Suppressor macrophage treated with lipopolysaccharide for 4 hours (primary cell): ENCODE measurements around the gene LMNA.
"Not testable (repeated sequence)": the region's sequence is repeated elsewhere in the genome, so short reads cannot be mapped to it uniquely, and the experiment has no call there.

Experiments
- DNase-seq: peaks from one replicate; pipeline ENCODE4 v3.0.0-alpha.2; 2020

Gene LMNA

DNA sequence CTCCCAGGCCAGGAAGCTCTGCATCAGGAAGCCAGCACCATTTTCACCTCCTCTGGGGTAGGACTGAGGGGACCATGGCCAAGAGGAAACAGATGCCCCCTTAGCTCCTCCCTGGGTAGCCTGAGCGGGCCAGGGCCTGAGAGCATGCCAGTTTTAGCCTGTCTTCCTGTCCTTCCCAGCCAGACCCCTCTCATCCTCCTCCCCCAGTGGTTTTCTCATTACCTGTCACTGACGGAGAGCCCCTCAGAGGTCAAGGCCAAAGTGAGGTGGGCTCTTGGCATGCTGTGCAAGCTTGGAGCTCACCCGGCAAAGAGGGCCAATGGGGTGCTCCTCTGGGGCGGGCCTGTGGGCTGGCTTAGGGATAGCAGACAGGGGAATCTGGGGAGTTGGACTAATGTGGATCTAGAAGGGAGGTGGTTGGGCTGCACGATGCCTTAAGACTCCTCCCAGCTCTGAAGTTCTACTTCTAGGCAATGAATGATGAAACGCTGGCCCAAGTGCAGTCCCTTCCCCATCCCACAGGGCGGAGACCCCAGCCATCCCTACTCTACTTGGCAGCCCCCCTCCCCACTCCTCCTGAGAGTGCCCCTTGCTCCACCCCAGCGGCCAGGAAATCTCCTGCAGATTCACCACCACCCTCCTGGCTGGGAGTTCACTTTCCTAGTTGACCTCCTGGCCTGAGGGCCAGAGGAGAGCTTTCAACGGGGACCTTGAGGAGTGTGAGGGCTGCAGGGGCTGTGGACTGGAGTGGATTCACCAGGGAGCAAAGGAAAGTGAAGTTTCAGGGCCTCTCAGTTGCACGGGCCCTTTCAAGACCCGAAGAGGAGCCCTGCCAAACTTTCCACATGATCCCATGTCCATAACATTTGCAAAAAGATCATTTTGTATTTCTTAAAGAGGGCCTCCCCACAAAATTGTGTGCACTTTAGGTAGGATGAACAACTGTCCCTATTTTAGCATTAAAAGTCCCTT is 9.4 kb upstream of the LMNA start:
- DNase-seq = no peak

DNA sequence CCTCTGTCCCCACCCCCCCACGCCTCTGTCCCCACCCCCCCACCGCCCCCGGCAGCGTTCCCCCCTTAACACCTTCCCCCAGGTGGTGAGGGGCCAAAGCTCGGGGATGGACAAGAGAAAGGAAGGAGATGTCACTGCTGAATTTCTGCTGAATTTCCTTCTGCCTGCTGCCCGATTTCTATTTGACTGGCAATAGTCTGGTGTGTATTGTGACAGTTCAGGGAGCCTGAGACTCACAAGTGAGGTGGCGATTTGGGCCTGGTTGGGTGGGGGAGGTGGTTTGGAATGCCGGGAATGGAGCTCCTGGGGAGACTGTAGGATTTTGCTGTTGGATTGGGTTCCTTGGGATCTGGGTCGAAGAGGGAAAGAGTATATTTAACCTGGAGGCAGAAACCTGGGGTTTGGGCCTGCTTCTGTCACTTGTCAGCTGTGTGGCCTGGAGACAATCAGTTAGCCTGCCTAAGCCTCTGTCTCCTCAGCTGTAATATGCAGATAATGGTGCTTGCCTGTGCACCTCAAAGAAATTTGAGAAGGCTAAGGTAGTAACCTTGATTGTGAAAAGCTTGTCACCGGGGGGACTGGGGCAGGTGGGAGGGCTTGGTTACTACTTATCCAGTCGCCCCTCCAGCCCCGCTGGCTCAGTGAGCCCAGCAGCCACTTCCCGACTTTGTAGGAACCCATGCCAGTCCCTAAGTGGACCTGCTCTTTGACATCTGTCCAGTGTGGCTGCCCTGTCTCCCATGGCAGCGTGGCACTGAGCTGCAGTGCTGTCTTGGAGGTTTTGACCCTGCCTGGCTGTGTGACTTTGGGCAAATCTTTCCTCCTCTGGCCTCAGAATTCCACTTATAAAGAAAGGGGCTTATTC is 7.7 kb upstream of the LMNA start:
- DNase-seq = peak; percentile 60

DNA sequence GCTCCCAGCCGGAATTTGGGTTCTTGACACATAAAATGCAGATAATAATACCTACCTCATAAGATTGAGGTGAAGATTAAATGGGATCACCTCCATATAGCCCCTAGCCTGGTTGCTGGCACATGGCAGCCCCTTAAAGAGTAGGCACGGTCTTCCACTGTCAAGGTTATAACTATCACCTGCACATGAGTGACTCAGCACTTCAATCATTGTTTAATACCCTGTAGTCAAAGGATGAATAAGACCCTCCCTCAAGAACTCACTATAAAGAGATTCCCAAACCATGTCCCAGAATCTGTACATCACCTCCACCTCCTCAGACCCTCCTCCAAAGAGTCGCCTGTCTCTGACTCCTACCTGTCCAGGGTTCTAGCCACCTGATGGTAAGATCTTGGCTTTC is 6.5 kb upstream of the LMNA start:
- DNase-seq = no peak

DNA sequence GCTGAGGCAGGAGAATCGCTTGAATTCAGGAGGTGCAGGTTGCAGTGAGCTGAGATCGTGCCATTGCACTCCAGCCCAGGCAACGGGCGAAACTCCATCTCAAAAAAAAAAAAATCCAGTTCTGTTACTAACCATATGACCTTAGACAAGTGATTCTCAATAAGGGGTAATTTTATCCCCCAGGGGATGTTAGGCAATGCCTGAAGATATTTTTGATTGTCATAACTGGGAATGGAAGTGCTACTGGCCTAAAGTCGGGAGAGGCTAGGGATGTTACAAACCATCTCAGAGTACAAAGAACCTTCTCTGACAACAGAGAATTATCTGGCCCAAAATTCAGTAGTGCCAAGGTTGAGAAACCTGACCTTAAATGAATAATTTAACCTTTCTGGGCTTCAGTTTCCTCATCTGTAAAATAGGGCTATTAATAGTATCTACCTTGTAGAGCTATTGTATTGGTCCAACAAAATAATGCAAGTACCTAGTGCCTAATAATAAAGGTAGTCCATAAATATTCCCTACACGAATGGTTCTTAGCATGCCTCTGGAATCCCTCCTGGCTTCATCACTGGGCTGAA is 5.8 kb upstream of the LMNA start:
- DNase-seq = no peak

DNA sequence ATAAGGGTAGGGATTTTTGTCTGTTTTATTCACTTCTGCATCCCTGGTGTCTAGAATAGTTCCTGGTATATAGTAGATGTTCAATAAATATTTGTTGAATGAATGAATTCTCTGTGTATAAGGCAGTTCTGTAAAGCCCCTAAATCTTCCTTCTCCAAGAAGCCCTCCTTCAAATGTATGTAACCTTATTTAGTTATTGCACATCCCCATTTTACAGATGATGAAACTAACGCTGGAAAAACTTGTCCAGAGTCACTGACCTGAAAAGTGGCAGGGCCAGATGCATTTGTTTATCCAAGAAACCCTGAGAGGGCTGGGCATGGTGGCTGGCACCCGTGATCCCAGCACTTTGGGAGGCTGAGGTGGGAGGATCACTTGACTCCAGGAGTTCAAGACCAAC is 4.3 kb upstream of the LMNA start:
- DNase-seq = no peak

DNA sequence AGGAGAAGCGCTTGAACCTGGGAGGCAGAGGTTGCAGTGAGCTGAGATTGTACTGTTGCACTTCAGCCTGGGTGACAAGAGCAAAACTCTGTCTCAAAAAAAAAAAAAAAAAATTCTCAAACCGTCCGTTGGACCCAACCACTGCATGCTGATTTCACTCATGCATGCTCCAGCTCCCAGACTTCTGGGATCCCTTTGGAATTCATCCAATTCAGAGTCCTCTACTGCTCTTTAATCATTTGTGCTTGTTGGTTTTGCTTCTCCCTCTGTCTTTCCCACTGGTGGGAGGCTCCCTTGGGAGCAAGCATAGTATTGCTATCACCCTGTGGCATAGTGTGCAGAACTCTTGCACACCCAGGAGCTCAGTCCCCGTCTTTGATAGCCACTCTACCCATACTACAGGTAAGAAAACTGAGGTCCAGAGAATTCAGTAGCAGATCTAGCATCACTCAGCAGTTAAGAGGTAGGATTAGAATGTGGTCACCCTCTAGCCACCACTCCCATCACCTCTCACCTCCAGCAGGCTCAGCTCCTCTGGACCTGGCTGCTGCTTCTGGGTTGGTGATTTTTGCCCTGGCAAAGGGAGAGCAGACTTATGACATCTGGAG is 3.1 kb upstream of the LMNA start:
- DNase-seq = no peak

DNA sequence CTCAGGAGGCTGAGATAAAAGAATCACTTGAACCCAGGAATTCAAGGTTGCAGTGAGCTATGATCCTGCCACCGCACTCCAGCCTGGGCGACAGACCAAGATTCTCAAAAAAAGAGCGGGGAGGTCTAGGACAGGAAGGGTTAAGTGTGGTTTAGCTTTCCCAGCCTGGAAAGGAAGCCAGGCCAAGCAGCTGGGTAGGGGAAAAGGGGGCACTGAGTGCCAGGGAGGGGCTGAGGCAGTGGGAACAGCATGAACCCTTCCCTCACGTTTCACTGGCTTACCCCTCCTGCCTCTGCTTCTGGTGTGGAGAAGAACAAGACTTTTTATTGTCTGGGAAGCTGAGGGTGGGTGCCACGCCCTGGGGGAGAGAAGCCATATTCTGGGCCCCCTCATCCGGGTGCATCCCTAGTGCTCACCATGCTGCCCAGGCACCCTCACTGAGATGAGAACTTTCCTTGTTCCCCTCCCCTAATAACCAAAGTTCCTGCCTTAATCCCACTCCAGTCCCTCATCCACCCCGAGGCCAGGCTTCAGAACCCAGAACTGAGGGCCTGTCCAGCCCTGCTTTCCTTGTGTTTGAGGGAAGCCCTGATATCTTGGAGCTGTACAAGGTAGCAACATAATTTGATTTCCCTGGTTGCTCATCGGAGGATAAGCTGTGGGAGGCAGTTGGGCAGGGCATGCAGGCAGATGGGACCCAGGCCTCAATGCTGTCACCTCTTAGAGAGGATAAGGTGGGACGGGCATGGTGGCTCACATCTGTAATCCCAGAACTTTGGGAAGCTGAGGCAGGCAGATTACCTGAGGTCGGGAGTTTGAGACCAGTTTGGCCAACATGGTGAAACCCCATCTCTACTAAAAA is 2.0 kb upstream of the LMNA start:
- no peak for DNase-seq

DNA sequence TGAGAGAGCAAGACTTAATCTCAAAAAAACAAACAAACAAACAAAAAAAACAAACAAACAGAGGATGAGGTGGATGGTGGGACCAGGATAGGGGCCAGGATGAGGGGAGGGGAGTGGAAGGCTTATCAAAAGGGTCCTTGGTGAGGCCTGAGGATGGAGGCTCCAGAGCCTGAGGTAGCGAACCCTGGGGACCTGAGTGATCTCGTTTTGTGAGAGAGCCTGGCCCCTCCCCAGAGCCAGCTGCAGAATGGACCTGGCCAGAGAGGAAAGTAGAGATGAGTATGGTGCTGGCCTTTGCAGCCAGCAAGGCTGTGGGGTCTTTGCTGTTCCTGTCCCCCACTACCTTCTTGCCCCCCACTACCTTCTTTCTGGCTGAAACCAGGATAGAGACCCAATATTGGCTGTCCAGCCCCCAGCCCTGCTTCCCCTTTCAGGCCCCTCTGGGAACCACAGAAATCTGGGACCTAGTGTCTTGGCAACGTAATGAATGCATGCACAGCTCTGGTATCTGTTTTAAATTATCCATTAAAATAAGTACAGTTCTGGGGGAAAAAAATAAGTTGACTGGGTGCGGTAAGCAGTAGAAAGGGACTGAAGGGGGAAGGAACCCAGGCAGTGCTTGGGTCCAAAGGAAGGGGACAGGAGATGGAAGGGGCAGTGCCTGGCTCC is 1.1 kb upstream of the LMNA start:
- no peak for DNase-seq

DNA sequence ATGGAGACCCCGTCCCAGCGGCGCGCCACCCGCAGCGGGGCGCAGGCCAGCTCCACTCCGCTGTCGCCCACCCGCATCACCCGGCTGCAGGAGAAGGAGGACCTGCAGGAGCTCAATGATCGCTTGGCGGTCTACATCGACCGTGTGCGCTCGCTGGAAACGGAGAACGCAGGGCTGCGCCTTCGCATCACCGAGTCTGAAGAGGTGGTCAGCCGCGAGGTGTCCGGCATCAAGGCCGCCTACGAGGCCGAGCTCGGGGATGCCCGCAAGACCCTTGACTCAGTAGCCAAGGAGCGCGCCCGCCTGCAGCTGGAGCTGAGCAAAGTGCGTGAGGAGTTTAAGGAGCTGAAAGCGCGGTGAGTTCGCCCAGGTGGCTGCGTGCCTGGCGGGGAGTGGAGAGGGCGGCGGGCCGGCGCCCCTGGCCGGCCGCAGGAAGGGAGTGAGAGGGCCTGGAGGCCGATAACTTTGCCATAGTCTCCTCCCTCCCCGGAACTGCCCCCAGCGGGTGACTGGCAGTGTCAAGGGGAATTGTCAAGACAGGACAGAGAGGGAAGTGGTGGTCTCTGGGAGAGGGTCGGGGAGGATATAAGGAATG is 505 bp downstream of the LMNA start:
- peak; percentile 55 for DNase-seq

DNA sequence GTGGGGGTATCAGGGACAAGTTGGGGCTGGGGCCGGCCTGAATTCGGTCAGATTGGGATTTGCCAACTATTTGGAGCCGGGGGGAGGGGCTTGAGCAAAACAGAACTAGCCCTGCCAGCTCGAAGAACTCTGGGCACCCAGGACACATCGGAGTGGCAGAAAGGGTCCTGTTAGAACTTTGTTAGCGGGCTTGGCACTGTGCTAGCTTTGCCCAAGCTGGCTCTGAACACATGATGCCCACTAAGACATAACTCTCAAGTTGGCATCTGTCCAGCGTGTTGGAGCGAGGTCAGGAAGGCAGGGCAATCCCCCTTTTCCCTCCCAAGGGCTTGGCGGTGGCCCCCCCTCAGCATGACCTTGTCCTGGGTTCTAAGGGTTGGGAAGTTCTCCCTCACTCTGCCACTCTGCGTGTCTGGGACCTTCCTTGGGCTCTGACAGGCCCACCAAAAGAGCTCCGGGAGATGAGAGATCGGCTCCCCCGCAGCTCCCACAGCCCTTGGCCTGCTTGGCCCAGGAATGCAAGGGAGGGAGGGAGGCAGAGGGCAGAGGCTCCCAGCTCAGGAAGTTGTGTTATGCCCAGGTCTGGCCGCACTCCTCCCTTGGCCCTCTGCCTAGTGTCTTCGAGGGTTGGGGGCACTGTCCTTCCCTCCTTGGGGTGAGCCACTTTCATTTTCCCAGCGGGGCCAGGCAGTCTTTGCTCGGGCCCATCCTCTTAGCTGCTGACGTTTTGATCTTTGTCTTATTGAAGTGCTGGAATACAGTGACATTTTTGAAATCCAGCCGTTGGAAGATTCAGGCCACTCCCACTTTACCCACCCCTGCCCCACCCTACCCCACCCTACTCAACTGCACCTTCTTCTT is 1.2 kb downstream of the LMNA start:
- peak; percentile 58 for DNase-seq

DNA sequence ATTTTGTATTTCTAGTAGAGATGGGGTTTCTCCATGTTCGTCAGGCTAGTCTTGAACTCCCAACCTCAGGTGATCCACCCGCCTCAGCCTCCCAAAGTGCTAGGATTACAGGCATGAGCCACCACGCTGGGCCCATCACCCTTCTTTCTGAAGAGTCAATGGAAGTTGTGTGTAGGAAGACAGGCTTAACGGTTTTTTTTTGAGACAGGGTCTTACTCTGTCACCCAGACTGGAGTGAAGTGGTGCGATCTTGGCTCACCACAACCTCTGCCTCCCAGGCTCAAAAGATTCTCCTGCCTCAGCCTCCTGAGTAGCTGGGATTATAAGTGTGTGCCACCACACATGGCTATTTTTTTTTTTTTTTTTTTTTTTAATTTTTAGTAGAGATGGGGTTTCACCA is 2.2 kb downstream of the LMNA start:
- not testable (repeated sequence) for DNase-seq

DNA sequence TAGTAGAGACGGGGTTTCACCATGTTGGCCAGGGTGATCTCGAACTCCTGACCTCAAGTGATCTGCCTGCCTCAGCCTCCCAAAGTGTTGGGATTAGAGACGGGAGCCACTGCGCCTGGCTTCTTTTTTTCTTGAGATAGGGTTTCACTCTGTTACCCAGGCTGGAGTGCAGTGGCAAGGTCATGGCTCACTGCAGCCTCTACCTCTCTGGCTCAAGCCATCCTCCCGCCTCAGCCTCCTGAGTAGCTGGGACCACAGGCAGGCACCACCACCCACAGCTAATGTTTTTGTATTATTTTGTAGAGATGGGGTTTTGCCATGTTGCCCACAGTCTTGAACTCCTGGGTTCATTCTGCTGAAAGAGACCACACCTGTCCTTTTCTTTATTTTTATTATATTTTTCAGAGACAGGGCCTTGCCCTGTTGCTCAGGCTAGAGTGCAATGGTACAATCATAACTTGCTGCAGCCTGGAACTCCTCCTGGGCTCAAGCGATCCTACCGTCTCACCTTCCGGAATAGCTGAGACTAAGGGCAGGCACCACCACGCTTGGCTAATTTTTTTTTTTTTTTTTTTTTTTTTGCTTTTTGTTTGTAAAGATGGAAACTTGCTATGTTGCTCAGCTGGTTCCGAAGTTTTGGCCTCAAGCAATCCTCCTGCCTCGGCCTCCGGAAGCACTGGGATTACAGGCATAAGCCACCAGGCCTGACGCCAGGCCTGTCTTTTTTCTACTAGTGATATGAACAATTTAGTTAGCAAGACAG is 3.1 kb downstream of the LMNA start:
- DNase-seq = no peak

DNA sequence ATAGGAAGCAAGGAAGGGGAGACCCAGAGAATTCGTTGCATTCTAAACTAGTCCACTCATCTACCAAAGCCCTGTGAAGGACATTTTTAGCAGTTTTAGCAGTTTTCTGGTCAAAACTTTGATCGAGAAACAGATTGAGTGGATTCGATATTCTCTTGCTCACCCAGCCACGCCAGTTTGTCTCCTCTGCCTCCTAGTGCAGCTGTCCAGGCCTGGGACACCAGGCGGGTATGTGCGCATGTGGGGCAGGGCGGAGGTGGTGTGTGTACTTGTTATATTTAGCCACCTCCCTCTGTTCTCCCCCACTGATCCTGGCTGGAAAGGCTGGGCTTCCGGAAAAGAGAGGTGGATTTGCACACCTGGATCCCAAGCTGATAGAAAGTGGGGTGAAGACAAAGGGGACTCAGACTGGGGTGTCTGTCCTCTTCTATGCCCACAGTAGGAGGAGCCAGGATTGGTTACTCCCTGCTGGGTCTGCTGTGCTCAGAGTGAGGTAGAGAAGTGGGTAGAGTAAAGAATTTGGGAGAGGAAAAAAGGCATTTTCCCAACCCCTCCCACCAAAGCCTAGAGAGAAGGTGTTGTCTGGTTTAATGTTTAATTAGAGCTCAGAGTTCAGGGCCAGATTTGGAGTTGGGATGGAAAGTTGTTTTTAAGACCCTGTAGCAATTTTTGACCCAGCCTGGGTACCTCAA is 3.8 kb downstream of the LMNA start:
- no peak for DNase-seq

DNA sequence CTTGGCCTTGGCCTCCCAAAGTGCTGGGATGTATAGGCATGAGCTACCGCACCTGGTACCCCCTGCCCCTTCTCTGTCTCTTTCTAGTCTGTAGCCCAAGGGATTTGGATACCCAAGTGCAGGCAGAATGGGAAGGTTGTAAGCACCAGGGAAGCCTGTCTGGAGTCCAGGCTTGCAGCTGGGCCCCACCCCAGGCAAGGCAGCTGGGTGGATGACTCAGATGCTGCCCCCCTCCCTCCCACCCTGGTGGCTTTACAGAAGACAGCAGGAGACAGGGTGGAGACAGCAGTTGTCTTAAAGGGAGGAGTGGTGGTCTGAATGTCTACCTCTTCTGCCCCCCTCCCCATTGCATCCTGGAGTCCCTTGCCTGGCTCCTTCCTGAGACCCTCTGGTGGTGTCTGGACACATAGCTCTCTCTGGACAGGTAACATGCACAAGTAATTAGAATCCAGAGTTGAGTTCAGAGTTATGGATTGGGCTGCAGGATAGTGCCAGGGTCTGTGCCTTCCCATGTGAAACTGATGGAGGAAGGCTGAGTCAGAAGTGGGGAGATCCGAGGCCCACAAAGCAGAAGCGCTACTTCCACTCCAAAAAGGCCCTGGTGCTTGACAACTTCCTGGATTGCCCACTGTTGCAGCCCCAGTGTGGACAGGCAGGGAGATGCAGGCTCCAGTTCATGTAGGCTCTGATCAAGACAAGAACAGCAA is 5.1 kb downstream of the LMNA start:
- DNase-seq = peak; percentile 92

DNA sequence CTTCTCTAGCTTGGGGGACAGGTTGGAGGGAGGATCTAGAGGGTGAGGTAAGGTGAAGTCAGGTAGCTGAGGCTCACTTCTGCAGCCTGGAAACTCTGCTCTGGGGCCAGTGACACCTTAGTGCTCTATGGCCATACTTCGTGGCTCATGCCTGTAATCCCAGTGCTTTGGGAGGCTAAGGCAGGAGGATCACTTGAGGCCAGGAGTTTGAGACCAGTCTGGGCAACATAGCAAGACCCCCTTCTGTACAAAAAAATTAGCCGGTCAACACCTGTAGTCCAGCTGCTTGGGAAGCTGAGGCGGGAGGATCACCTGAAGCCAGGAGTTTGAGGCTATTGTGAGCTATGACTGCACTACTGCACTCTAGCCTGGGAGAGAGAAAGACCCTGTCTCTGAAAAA is 5.8 kb downstream of the LMNA start:
- DNase-seq = no peak

DNA sequence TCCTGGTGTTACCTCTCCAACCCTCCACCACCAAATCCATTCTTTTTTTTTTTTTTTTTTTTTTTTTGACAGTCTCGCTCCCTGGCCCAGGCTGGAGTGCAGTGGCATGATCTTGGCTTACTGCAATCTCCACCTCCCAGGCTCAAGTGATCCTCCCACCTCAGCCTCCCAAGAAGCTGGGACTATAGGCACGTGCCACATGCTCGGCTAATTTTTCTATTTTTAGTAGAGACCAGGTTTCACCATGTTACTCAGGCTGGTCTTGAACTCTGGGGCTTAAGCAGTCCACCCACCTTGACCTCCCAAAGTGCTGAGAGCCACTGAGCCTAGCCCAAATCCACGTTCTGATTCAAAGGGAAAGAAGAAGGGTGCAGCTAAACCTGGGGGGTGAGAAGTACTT is 6.5 kb downstream of the LMNA start:
- DNase-seq = not testable (repeated sequence)

DNA sequence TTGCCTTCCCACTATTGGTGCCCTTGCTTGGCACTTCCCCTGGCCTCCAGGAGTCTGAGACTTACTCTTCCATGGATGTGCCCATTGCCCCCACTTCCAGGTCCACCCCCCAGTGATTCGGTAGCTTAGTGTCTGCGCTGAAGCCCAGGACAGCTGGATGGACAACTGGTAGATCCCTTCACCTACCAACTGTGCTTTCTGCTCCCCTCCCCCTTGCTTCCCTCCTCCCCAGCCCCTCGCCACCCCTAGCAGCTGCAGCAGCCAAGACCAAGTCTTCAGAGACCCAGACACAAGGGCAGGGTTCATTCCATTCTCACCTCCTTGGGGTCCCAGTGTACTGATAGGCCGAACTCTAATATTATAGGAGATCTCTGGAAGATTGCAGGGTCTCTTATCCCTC is 6.9 kb downstream of the LMNA start:
- DNase-seq = no peak

DNA sequence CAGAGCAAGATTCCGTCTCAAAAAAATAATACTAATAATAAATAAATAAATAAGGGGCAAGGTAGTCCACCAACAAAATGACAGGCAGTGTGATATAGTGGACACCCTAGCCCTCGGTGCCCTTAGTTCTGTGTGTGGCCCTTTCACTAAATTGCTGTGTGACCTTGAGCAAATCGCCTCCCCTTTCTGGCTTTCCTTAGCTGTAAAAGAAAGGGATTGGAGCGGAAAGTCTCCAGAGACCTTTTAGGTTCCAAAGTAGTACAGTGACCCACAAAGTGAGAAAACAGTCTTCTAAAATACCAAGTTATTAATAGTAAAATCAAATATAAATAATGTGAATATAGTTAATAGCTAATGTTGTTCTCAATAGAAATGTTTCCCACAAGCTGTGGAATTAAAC is 7.6 kb downstream of the LMNA start:
- no peak for DNase-seq
